ENCODE data around the gene ZNF273.

DNA sequence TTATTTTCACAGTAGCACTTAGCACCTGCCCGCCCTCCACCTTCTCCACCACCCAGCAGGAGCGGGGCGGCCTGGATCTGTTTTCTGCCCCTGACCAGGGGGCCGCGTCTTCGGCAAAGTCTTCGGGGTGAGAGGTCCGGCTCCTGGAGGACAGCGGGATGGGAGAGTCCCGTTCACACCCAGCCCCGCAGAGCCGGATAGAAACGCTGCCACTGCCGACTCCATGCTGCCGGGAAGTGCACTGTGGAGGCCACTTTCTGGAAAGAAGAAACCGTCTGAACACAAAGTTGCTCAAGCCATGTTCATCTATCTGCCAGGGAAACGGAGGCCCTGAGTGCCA, 14.5 kb upstream of the ZNF273 start:
- TF ChIP-seq CTCF (IDR thresholded peaks at IDR 0.05) (no peak), POLR2AphosphoS5 (IDR thresholded peaks at IDR 0.05) (no peak), POLR2A (IDR thresholded peaks at IDR 0.05) (no peak)

Measured in breast epithelium (tissue), 3 donors.